HG03060 (cell line): Measurements from ENCODE around the gene SHC2.
"Not testable (repeated sequence)": the region's sequence is repeated elsewhere in the genome, so short reads cannot be mapped to it uniquely, and the experiment has no call there.

ENCODE experiments used
- ATAC-seq: cut with Tn5 transposase; IDR thresholded peaks from one replicate; pipeline ENCODE4 v1.9.1; 2021; ENCODE audit warnings: low read depth, moderate number of reproducible peaks; ENCODE audit not compliant: unreplicated experiment

SHC2 gene

GRCh38 chr19:449916-450315 lies 10.9 kb downstream of the SHC2 start:
- no peak for ATAC-seq

GRCh38 chr19:447816-448560 lies 12.8 kb downstream of the SHC2 start:
- no peak for ATAC-seq

DNA sequence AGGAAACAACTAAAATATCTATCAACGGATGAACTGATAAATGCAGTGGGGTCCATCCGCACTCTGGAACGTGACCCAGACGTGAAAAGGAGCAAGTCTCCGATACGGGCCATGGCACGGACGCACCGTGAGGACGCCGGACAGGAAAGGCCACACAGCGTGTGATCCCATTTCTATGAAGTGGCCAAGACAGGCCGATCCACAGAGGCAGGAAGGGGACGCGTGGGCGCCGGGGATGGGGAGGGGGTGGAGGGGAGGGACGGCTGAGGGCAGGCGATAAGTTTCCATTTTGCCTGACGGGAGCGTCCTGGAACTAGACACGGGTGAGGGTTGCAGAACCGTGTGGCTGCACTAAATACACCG lies 13.8 kb downstream of the SHC2 start:
- ATAC-seq, result no peak

DNA sequence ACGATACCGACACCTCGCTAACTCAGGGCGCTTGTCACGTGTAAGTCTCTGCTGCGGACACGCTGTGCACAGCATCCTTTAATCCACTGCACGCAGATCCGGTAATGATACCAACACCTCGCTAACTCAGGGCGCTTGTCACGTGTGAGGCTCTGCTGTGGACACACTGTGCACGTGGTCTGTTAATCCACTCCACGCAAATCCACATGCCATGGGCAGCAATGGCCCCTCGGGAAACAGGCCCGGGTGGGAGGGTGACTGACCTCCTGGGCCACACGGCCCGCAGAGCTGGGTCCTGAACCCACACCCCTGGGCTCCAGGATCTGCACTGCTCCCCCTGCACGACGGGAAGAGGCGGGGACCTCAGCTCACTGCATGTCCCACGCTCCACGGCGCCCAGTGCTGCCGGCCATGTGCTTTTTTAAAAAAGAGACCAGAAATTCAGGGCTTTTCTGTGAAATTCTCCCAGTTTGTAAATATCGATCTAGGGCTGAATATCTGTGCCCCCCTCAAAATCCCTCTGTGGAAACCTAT lies 16.1 kb downstream of the SHC2 start:
- ATAC-seq, result no peak

- no peak for ATAC-seq
These were observed 17.8 kb downstream of the SHC2 start for GRCh38 chr19:443005-443404.

- no peak for ATAC-seq
These were observed 18.7 kb downstream of the SHC2 start for GRCh38 chr19:442085-442484.

GRCh38 chr19:441213-441836 lies 19.5 kb downstream of the SHC2 start:
- no peak for ATAC-seq

DNA sequence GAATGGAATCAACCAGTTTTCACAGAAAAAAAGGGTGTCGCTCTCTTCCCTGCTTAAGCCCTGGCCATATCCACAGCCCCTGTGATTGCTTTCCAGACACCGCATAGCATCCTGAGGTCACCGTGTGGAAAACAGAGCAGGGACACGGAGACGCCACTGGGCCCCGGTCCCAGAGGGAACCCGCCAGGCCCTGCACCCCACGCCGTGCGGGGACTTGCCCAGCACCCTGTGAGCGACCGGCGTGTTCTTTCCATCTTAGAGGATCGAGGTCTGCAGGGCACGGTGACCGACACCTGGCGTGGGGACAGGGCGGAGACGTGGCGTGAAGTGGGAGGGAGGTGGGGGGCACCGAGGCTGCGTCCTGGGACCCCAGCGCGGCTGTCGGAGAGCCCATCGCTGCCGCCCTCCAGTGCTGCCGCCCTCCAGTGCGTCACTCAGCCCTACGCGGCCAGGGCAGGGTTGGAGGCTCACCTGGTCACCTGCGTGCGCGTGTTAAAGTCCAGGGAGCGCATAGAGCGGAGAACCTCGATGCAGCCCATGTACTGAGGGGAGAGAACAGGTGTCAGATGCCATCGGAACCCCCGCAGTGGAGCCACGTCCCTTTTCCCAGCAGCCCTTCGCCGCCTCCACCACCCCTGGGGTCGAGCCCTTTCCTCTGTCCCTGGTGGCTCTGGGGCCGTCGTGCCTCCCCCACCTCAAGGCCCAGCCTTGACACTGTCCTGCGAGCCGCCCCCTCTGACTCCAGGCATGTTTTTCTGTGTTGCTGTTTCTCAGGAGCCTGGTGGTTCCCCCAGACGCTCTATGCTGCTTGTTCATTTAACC lies 20.2 kb downstream of the SHC2 start:
- no peak for ATAC-seq

- no peak for ATAC-seq
These were observed 21.5 kb downstream of the SHC2 start for GRCh38 chr19:439167-439900.

- ATAC-seq, result no peak
These were observed 22.3 kb downstream of the SHC2 start for GRCh38 chr19:438416-438958.

DNA sequence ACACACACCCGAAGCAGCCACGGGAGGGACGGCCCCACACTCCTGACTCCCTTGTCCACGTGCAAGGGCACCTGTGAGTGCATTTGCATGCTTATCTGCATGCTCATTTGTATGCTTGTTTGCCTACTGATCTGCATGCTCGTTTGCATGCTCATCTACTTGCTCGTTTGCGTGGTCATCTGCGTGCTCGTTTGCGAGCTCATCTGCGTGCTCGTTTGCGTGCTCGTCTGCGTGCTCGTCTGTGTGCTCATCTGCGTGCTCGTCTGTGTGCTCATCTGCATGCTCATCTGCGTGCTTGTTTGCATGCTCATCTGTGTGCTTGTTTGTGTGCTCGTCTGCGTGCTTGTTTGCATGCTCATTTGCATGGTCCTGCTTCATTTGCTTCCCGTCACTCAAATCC lies 23.8 kb downstream of the SHC2 start:
- no peak for ATAC-seq

GRCh38 chr19:436413-436950 lies 24.4 kb downstream of the SHC2 start:
- no peak for ATAC-seq

GRCh38 chr19:435707-436412 lies 25.0 kb downstream of the SHC2 start:
- ATAC-seq, result no peak

DNA sequence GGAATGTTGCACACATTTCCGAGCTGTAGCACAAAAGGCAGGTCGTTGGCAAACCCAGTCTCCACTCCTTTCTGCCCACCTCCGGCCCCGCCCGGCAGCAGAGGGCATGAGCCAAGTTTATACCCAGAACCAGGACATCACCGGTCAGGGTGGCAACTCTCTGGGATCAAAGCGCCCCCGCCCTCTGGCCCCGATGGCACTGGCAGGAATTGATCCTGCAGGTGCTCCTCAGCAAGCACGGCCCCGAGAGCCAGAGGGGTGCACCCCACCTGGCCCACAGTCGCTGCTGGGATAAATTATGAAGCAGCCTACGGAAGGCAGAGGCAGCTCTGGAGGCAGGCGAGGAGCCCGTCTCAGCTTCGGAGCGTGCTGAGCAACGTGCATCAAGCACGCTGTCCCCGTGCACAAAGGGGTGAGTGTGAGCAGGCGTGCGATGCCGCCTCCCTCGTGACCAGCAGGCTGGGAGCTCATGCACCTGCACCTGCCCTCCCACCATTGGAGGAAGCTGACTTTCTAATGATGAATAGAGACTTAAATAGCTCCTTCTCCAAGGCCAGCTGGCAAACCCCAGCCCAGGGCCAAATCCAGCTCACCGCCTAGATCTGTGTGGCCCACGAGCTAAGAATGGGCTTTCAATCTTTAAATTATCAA lies 25.7 kb downstream of the SHC2 start:
- no peak for ATAC-seq

DNA sequence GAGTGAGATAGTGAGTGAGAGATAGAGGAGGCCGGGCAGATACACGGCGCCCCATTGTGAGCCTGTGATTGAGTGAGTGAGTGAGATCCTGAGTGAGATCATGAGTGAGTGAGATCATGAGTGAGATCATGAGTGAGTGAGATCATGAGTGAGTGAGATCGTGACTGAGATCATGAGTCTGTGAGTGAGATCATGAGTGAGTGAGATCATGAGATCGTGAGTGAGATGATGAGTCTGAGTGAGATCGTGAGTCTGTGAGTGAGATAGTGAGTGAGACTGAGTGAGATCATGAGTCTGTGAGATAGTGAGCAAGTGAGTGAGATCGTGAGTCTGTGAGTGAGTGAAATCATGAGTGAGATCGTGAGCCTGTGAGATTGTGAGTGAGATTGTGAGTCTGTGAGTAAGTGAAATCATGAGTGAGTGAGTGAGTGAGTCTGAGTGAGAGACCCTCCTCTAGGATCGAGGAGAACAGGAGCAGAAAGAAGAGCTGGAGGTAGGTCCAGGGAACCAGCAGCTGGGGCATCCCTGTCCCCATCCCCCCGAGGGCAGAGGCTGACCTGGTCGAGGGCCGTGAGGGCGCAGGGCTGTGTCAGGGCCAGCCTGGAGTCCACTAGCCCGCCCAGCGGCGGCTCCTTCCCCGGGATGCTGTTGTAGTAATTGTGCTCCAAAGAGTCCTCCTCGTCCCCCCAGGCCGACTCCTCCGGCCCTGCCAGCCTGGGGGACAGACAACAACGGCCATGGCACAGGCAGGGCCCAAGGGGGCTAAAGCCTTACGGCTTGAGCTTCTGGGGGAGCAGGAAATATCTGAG lies 26.5 kb downstream of the SHC2 start:
- ATAC-seq, result no peak

GRCh38 chr19:430701-431100 lies 30.1 kb downstream of the SHC2 start:
- no peak for ATAC-seq

- no peak for ATAC-seq
These were observed 32.7 kb downstream of the SHC2 start for GRCh38 chr19:428149-428548.

GRCh38 chr19:427675-428074 lies 33.2 kb downstream of the SHC2 start:
- ATAC-seq, result not testable (repeated sequence)
